Esophagus squamous epithelium (tissue), 5 donors: Measurements from ENCODE around the gene DCUN1D4. TPM values are rescaled to one million over a fixed set of nuclear protein-coding genes. Genes with fewer than 3 reads are reported as not detected.

Source experiments
- DNase-seq: peaks from one replicate; lab custom pipeline; 2025; lab: John Stamatoyannopoulos, UW
- H3K27ac ChIP-seq, 4 donors: fragments of 200-600 bp; sonication (generic); one replicate each; pipeline ENCODE4 v1.5.1; 2016 to 2019; ENCODE audit warnings: mild to moderate bottlenecking in 1 of 4
- H3K27me3 ChIP-seq, 4 donors: fragments of 200-600 bp; sonication (generic); 1 replicate in 3 of 4; 2 replicates in 1 of 4; pipeline versions ENCODE4 v1.5.1 to v1.6.0; 2017 to 2021; ENCODE audit warnings: antibody characterized with exemption in 1 of 4
- H3K36me3 ChIP-seq, 3 donors: fragments of 200-600 bp; sonication (generic); one replicate each; pipeline ENCODE4 v1.5.1; 2016 to 2019
- H3K4me1 ChIP-seq, 3 donors: fragments of 200-600 bp; sonication (generic); one replicate each; pipeline ENCODE4 v1.5.1; 2017 to 2019
- H3K4me3 ChIP-seq, 4 donors: fragments of 200-600 bp; sonication (generic); 1 replicate in 3 of 4; 2 replicates in 1 of 4; pipeline ENCODE4 v1.5.1; 2016 to 2019; ENCODE audit warnings: mild to moderate bottlenecking in 2 of 4, moderate library complexity in 1 of 4
- H3K9me3 ChIP-seq, 3 donors: fragments of 200-600 bp; sonication (generic); one replicate each; pipeline ENCODE4 v1.5.1; 2016 to 2019
- POLR2A ChIP-seq, 4 donors: fragments of 450-650 bp; IDR thresholded peaks; one replicate each; pipeline ENCODE4 v1.6.1; 2017; ENCODE audit warnings: antibody characterized with exemption in 4 of 4, mild to moderate bottlenecking in 4 of 4, moderate library complexity in 3 of 4
- WGBS, 2 donors: methylation state at CpG; one replicate each; pipeline ENCODE4 v1.1.5; 2018; 5-methylcytosine and 5-hydroxymethylcytosine counted together
- intact Hi-C: fragments of 100-400 bp; cut with DNase I; formaldehyde crosslinking; loops from one replicate; pipeline ENCODE4 v1.15.0; 2022
- total RNA-seq, 4 donors: library from RNA; depleted of rRNA; stranded (reverse); fragments of >200 nt; gene quantifications; one replicate each; pipeline ENCODE4 v1.1.0, GENCODE V29; 2016
- TF ChIP-seq, protein P1 (sequence below), 6 experiments: fragments of 450-650 bp in 4 of 6; fragments of 200-600 bp in 2 of 6; sonication (generic) in 2 of 6; IDR thresholded peaks; one replicate each; pipeline ENCODE4 v1.5.1; 2016 to 2019; ENCODE audit warnings: antibody characterized with exemption in 6 of 6, mild to moderate bottlenecking in 4 of 6, moderate library complexity in 4 of 6
- donor health status: DM: yes; HTN: yes; CAD: no.

DCUN1D4 gene
- total RNA-seq, 4 donors from 2014 or later, result 13.0 to 33.0 (median 16.7) TPM

- Histone ChIP-seq H3K36me3 (no peaks in the 10 kb centered on the region), H3K27ac (no peak overlapping the region), H3K9me3 (no peaks in the 10 kb centered on the region), H3K4me3 (no peak overlapping the region), H3K27me3 (no peaks in the 10 kb centered on the region), H3K4me1 (no peaks in the 10 kb centered on the region)
- WGBS, 2 donors, result 64 to 66% methylated on average over 6 of the region's 6 CpGs
- no peak for TF ChIP-seq POLR2A (IDR thresholded peaks at IDR 0.05)
- TF ChIP-seq, protein P1, sequence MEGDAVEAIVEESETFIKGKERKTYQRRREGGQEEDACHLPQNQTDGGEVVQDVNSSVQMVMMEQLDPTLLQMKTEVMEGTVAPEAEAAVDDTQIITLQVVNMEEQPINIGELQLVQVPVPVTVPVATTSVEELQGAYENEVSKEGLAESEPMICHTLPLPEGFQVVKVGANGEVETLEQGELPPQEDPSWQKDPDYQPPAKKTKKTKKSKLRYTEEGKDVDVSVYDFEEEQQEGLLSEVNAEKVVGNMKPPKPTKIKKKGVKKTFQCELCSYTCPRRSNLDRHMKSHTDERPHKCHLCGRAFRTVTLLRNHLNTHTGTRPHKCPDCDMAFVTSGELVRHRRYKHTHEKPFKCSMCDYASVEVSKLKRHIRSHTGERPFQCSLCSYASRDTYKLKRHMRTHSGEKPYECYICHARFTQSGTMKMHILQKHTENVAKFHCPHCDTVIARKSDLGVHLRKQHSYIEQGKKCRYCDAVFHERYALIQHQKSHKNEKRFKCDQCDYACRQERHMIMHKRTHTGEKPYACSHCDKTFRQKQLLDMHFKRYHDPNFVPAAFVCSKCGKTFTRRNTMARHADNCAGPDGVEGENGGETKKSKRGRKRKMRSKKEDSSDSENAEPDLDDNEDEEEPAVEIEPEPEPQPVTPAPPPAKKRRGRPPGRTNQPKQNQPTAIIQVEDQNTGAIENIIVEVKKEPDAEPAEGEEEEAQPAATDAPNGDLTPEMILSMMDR (IDR thresholded peaks at IDR 0.05), result no peak
- intact Hi-C loops, result no loop called here
- DNase-seq, result no peak
Observed at GRCh38 chr4:51942108-51942832, 99.3 kb downstream of the DCUN1D4 start.

- Histone ChIP-seq H3K9me3 (no peaks in the 10 kb centered on the region), H3K4me1 (no peaks in the 10 kb centered on the region), H3K36me3 (no peaks in the 10 kb centered on the region), H3K27ac (no peak overlapping the region), H3K4me3 (no peak overlapping the region), H3K27me3 (no peaks in the 10 kb centered on the region)
- DNase-seq, result no peak
- 70 to 73% methylated on average over 2 of the region's 2 CpGs for WGBS, 2 donors
- TF ChIP-seq POLR2A (IDR thresholded peaks at IDR 0.05), result no peak
- TF ChIP-seq, protein P1 (IDR thresholded peaks at IDR 0.05), result no peak
- intact Hi-C loops, result no loop called here
Observed at GRCh38 chr4:51942833-51943215, 99.9 kb downstream of the DCUN1D4 start.

- 60 to 65% methylated on average over 6 of the region's 6 CpGs for WGBS, 2 donors
- no peak for DNase-seq
- Histone ChIP-seq H3K27me3 (no peaks in the 10 kb centered on the region), H3K36me3 (no peaks in the 10 kb centered on the region), H3K4me1 (no peaks in the 10 kb centered on the region), H3K27ac (no peak overlapping the region), H3K9me3 (no peaks in the 10 kb centered on the region), H3K4me3 (no peak overlapping the region)
- TF ChIP-seq, protein P1 (IDR thresholded peaks at IDR 0.05), result no peak
- no peak for TF ChIP-seq POLR2A (IDR thresholded peaks at IDR 0.05)
- intact Hi-C loops, result no loop called here
Observed at GRCh38 chr4:51943221-51943620, 100.3 kb downstream of the DCUN1D4 start.

GRCh38 chr4:51958199-51958968 lies 115.4 kb downstream of the DCUN1D4 start:
- Histone ChIP-seq H3K4me1 (no peaks in the 10 kb centered on the region), H3K9me3 (no peaks in the 10 kb centered on the region), H3K4me3 (no peak overlapping the region), H3K27me3 (no peaks in the 10 kb centered on the region), H3K27ac (no peak overlapping the region), H3K36me3 (no peaks in the 10 kb centered on the region)
- WGBS, 2 donors, result 62 to 64% methylated on average over 2 of the region's 2 CpGs
- no peak for DNase-seq
- TF ChIP-seq POLR2A (IDR thresholded peaks at IDR 0.05), result no peak
- TF ChIP-seq, protein P1 (IDR thresholded peaks at IDR 0.05), result no peak
- intact Hi-C loops, result no loop called here

DNA sequence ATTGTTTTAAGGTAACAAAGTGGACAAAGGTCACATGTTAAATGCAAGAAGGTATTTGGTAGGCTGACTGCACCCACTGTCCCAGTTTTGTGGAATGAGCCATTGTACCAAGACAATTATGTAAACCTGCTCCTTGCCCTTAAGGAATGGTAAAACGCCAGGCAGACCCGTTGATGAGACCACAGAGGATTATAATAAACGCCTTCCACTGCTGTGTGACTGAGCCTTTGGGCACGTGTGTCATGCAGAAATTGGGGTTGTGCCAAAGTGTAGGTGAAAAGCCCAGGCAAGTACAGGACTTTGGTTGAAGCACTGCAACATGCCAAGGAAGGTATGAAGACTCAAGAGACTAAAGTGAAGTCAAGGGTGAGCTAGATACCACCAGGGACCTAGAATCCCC lies 117.5 kb downstream of the DCUN1D4 start:
- TF ChIP-seq, protein P1 (IDR thresholded peaks at IDR 0.05), result no peak
- intact Hi-C loops, result no loop called here

More for the DNA sequence above, 117.5 kb downstream of the DCUN1D4 start:
- Histone ChIP-seq H3K36me3 (no peaks in the 10 kb centered on the region), H3K27ac (no peak overlapping the region), H3K27me3 (no peaks in the 10 kb centered on the region), H3K4me3 (no peak overlapping the region), H3K4me1 (no peaks in the 10 kb centered on the region), H3K9me3 (no peaks in the 10 kb centered on the region)
- WGBS, 2 donors, result 34 to 40% methylated on average over 3 to 4 of the region's 4 CpGs
- DNase-seq, result no peak
